Measurements from ENCODE around the gene SLC29A1. TPM values are rescaled to one million over a fixed set of nuclear protein-coding genes. Genes with fewer than 3 reads are reported as not detected.

The SLC29A1 gene
- total and polyA plus RNA-seq, 2 donors (not counting 3 experiments of a cell fraction or from before 2014, with no cell fraction given), result 202 to 539 TPM

DNA sequence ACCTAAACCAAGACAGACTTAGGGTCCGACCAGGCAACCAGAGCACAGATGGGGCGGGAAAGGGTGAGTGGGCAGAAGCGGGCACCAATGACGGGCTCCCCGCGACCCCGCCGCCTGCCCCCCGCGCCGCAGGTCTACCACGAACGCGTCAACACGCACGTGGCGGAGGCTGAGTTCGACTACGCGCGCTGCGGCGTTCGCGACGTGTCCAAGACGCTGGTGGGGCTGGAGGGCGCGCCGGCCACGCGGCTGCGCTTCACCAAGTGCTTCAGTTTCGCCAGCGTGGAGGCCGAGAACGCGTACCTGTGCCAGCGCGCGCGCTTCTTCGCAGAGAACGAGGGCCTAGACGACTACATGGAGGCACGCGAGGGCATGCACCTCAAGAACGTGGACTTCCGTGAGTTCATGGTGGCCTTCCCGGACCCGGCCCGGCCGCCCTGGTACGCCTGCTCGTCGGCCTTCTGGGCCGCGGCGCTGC is 51.9 kb downstream of the SLC29A1 start:
- TF ChIP-seq, protein P1, sequence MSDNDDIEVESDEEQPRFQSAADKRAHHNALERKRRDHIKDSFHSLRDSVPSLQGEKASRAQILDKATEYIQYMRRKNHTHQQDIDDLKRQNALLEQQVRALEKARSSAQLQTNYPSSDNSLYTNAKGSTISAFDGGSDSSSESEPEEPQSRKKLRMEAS (IDR thresholded peaks at IDR 0.05; ENCODE audit: insufficient read depth, insufficient read length), result no peak
- no peak for TF ChIP-seq POLR2AphosphoS5 (IDR thresholded peaks at IDR 0.05; ENCODE audit: insufficient read depth, low read depth, low read length)
- TF ChIP-seq, protein P2, sequence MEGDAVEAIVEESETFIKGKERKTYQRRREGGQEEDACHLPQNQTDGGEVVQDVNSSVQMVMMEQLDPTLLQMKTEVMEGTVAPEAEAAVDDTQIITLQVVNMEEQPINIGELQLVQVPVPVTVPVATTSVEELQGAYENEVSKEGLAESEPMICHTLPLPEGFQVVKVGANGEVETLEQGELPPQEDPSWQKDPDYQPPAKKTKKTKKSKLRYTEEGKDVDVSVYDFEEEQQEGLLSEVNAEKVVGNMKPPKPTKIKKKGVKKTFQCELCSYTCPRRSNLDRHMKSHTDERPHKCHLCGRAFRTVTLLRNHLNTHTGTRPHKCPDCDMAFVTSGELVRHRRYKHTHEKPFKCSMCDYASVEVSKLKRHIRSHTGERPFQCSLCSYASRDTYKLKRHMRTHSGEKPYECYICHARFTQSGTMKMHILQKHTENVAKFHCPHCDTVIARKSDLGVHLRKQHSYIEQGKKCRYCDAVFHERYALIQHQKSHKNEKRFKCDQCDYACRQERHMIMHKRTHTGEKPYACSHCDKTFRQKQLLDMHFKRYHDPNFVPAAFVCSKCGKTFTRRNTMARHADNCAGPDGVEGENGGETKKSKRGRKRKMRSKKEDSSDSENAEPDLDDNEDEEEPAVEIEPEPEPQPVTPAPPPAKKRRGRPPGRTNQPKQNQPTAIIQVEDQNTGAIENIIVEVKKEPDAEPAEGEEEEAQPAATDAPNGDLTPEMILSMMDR (IDR thresholded peaks at IDR 0.05; ENCODE audit: extremely low read depth in 1 of 2, insufficient read depth in 1 of 2, low read depth in 1 of 2, low read length in 2 of 2), result no peak
- TF ChIP-seq EZH2 (IDR thresholded peaks at IDR 0.05; ENCODE audit: borderline replicate concordance, low read depth, low read length, severe bottlenecking), result no peak
- TF ChIP-seq JUN (IDR thresholded peaks at IDR 0.05; ENCODE audit: borderline replicate concordance, insufficient read depth, insufficient read length, low read depth), result no peak
- no peak for TF ChIP-seq POLR2A (IDR thresholded peaks at IDR 0.05; ENCODE audit: low read depth, low read length)
- TF ChIP-seq MYC (IDR thresholded peaks at IDR 0.05; ENCODE audit: low read depth, low read length), result no peak
- no peak for TF ChIP-seq FOS (IDR thresholded peaks at IDR 0.05; ENCODE audit: borderline replicate concordance, insufficient read depth, low read length)
- no peak for TF ChIP-seq GATA2 (IDR thresholded peaks at IDR 0.05; ENCODE audit: insufficient read depth, insufficient read length, low read depth, low read length)
- no peak for FAIRE-seq
- intact Hi-C loops (cut with micrococcal nuclease) (no loop called here), dilution Hi-C loops (cut with MboI; ENCODE audit: extremely low pct_ligation_motif_present, low sequenced_read_pairs) (no loop called here)
- Histone ChIP-seq H3K27me3 (ENCODE audit: control insufficient read depth in 2 of 2, insufficient read depth in 2 of 2, low read length in 2 of 2) (peaks cover 28 to 43% of the 10 kb centered on the region in 2 experiments), H3K9me3 (replicated peaks; ENCODE audit: control insufficient read depth, insufficient read depth, low read length) (no peaks in the 10 kb centered on the region), H3K79me2 (ENCODE audit: control insufficient read depth, insufficient read depth, low read length) (no peaks in the 10 kb centered on the region), H3K4me3 (replicated peaks in 1 of 3; ENCODE audit: insufficient read depth in 1 of 3, low read depth in 1 of 3, low read length in 3 of 3) (no peak overlapping the region), H2AFZ (ENCODE audit: low read depth, low read length) (no peak overlapping the region), H3K4me2 (ENCODE audit: insufficient read depth, low read length) (no peak overlapping the region), H3K4me1 (ENCODE audit: control insufficient read depth, extremely low read depth, insufficient read depth, low read length) (no peaks in the 10 kb centered on the region), H4K20me1 (replicated peaks; ENCODE audit: control insufficient read depth, extremely low read depth, insufficient read depth, low read length) (no peaks in the 10 kb centered on the region), H3K27ac (ENCODE audit: insufficient read depth, low read depth, low read length) (no peak overlapping the region), H3K9ac (replicated peaks; ENCODE audit: extremely low read depth, insufficient read depth, low read length) (no peak overlapping the region), H3K9me1 (replicated peaks; ENCODE audit: control insufficient read depth, extremely low read depth, insufficient read depth, low read length) (no peaks in the 10 kb centered on the region), H3K36me3 (ENCODE audit: control insufficient read depth in 2 of 2, extremely low read depth in 1 of 2, insufficient read depth in 2 of 2, low read length in 2 of 2) (no peaks in the 10 kb centered on the region)
- POLR2A ChIA-PET, result interaction anchor here (0.6 kb wide), 1 partner anchor 14 kb away, joined by 6 read pairs; no protein-coding TSS in a partner anchor
- DNase-seq (ENCODE audit: low read depth, low spot score), result no peak
- CTCF ChIA-PET, result interaction anchor here (1.0 to 2.1 kb wide), 5 partner anchors 8 to 62 kb away, joined by 3 to 11 read pairs (median 5); partner anchors contain the start of gene AARS2
- BruUV-seq (replicated peaks), result no TSS peak
